ENCODE measurements around the gene GALNT5.

The GALNT5 gene

DNA sequence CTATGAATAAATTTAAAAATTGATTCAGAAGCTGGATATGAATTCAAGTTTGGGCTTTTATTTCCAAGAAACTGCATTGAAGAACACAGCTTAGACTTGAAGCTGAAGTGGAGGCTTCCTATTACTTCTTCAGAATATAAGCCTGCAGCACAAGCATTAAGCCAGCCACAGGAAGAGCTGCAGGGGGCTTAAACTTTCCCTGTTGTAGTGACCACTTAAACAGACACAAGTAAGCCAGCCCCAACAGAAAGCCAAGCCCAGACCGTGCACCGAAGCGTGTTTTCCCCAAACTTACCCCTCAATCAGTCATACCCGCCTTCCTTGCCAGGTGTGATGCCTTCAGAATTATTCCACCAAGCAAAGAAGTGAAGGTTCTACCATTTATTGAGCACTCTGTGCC, 39.5 kb downstream of the GALNT5 start:
- FAIRE-seq: no peak
- TF ChIP-seq TAF1 (IDR thresholded peaks at IDR 0.05; ENCODE audit: borderline replicate concordance, low read depth, low read length): no peak
- no peak for TF ChIP-seq POLR2AphosphoS5 (IDR thresholded peaks at IDR 0.05; ENCODE audit: low read depth, low read length)
- TF ChIP-seq POLR2A (IDR thresholded peaks at IDR 0.05; ENCODE audit: low read depth, low read length): no peak

DNA sequence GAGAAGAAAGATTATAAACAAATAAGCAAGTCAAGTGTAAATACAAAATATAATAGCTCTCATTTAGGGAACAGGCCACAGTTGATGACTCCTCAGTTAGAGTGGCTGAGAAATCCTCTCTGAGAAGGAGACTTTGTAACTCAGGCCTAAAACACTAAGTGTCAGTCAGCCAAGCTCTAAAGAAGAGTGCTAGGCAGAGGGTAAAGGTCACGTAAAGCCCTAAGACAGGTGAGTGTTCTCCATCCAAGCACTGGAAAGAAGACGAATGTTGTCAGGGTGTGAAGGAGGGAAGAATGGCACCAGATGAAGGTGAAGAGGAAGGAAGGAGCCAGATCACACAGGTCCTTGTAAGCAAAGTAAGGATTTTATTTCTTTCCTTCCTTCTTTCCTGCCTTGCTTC, 43.8 kb downstream of the GALNT5 start:
- TF ChIP-seq TAF1 (IDR thresholded peaks at IDR 0.05; ENCODE audit: borderline replicate concordance, low read depth, low read length) (no peak), POLR2AphosphoS5 (IDR thresholded peaks at IDR 0.05; ENCODE audit: low read depth, low read length) (no peak), POLR2A (IDR thresholded peaks at IDR 0.05; ENCODE audit: low read depth, low read length) (no peak)
- FAIRE-seq (no peak), DNase-seq (ENCODE audit: insufficient read length) (no peak)

More for the DNA sequence above, 39.5 kb downstream of the GALNT5 start:
- DNase-seq (ENCODE audit: insufficient read length): no peak

- no peak for TF ChIP-seq POLR2AphosphoS5 (IDR thresholded peaks at IDR 0.05; ENCODE audit: low read depth, low read length)
- TF ChIP-seq POLR2A (IDR thresholded peaks at IDR 0.05; ENCODE audit: low read depth, low read length): no peak
- peak; percentile 76 for FAIRE-seq
- peak; percentile 3 for DNase-seq (ENCODE audit: insufficient read length)
Measured at GRCh38 chr2:157302492-157303099, 45.1 kb downstream of the GALNT5 start.

DNA sequence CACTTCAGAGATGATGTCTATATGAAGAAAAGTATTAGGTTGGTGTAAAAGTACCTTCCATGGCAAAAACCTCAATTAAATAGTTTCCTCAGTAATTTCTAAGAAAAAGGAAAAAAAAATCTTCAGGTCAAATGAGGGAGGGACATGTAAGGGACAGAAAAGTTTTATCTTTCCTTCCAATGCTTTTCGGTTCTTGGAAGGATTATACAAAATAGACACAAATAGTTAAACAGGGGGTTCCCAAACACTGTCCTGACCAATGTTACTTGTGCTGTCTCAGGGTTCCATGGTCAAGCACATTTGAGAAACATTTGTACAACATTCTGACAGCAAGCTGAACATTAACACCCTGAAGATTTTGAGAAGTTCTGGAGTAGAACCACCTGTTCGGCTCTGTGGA, 46.1 kb downstream of the GALNT5 start:
- TF ChIP-seq TAF1 (IDR thresholded peaks at IDR 0.05; ENCODE audit: borderline replicate concordance, low read depth, low read length) (no peak), POLR2AphosphoS5 (IDR thresholded peaks at IDR 0.05; ENCODE audit: low read depth, low read length) (no peak), POLR2A (IDR thresholded peaks at IDR 0.05; ENCODE audit: low read depth, low read length) (no peak)
- no peak for FAIRE-seq
- DNase-seq (ENCODE audit: insufficient read length): no peak

- FAIRE-seq: no peak
- no peak for TF ChIP-seq POLR2A (IDR thresholded peaks at IDR 0.05; ENCODE audit: low read depth, low read length)
- no peak for TF ChIP-seq POLR2AphosphoS5 (IDR thresholded peaks at IDR 0.05; ENCODE audit: low read depth, low read length)
- no peak for TF ChIP-seq TAF1 (IDR thresholded peaks at IDR 0.05; ENCODE audit: borderline replicate concordance, low read depth, low read length)
- no peak for DNase-seq (ENCODE audit: insufficient read length)
Measured at GRCh38 chr2:157304811-157305722, 47.6 kb downstream of the GALNT5 start.

DNA sequence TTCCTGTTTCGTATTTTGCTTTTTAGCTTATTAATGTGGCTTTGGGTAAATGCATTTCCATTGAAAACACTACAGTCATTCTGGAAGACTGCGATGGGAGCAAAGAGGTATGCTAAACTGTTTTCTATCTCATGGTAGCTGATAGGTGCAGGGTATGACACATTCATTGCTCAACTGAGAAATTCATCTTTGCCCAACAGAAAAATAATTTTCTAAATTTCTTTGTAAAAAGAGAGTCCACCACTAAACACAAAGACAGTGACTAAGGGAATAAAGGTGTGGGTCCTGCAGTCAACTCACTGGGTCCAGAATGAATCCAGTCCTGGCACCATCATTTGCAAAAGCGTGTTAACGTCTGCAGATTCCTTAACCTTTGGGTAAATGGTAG, 48.2 kb downstream of the GALNT5 start:
- no peak for TF ChIP-seq POLR2A (IDR thresholded peaks at IDR 0.05; ENCODE audit: low read depth, low read length)
- no peak for TF ChIP-seq TAF1 (IDR thresholded peaks at IDR 0.05; ENCODE audit: borderline replicate concordance, low read depth, low read length)
- TF ChIP-seq POLR2AphosphoS5 (IDR thresholded peaks at IDR 0.05; ENCODE audit: low read depth, low read length): no peak
- DNase-seq (ENCODE audit: insufficient read length) (no peak), FAIRE-seq (no peak)

- TF ChIP-seq POLR2AphosphoS5 (IDR thresholded peaks at IDR 0.05; ENCODE audit: low read depth, low read length) (no peak), POLR2A (IDR thresholded peaks at IDR 0.05; ENCODE audit: low read depth, low read length) (no peak), TAF1 (IDR thresholded peaks at IDR 0.05; ENCODE audit: borderline replicate concordance, low read depth, low read length) (no peak)
- DNase-seq (ENCODE audit: insufficient read length) (no peak), FAIRE-seq (no peak)
Measured at GRCh38 chr2:157307021-157307420, 49.5 kb downstream of the GALNT5 start.

GRCh38 chr2:157309878-157310277, 52.4 kb downstream of the GALNT5 start:
- DNase-seq (ENCODE audit: insufficient read length) (no peak), FAIRE-seq (no peak)
- TF ChIP-seq POLR2AphosphoS5 (IDR thresholded peaks at IDR 0.05; ENCODE audit: low read depth, low read length): no peak

- FAIRE-seq: no peak
- TF ChIP-seq POLR2AphosphoS5 (IDR thresholded peaks at IDR 0.05; ENCODE audit: low read depth, low read length): no peak
- no peak for TF ChIP-seq POLR2A (IDR thresholded peaks at IDR 0.05; ENCODE audit: low read depth, low read length)
- no peak for TF ChIP-seq TAF1 (IDR thresholded peaks at IDR 0.05; ENCODE audit: borderline replicate concordance, low read depth, low read length)
- DNase-seq (ENCODE audit: insufficient read length): no peak
Measured at GRCh38 chr2:157311706-157312105, 54.2 kb downstream of the GALNT5 start.

- TF ChIP-seq TAF1 (IDR thresholded peaks at IDR 0.05; ENCODE audit: borderline replicate concordance, low read depth, low read length) (no peak), POLR2AphosphoS5 (IDR thresholded peaks at IDR 0.05; ENCODE audit: low read depth, low read length) (no peak), POLR2A (IDR thresholded peaks at IDR 0.05; ENCODE audit: low read depth, low read length) (no peak)
Measured at GRCh38 chr2:157312866-157313486, 55.5 kb downstream of the GALNT5 start.

GRCh38 chr2:157315901-157316300, 58.4 kb downstream of the GALNT5 start:
- DNase-seq (ENCODE audit: insufficient read length) (no peak), FAIRE-seq (no peak)
- TF ChIP-seq TAF1 (IDR thresholded peaks at IDR 0.05; ENCODE audit: borderline replicate concordance, low read depth, low read length) (no peak), POLR2AphosphoS5 (IDR thresholded peaks at IDR 0.05; ENCODE audit: low read depth, low read length) (no peak), POLR2A (IDR thresholded peaks at IDR 0.05; ENCODE audit: low read depth, low read length) (no peak)

More at GRCh38 chr2:157312866-157313486, 55.5 kb downstream of the GALNT5 start:
- no peak for DNase-seq (ENCODE audit: insufficient read length)
- no peak for FAIRE-seq

DNA sequence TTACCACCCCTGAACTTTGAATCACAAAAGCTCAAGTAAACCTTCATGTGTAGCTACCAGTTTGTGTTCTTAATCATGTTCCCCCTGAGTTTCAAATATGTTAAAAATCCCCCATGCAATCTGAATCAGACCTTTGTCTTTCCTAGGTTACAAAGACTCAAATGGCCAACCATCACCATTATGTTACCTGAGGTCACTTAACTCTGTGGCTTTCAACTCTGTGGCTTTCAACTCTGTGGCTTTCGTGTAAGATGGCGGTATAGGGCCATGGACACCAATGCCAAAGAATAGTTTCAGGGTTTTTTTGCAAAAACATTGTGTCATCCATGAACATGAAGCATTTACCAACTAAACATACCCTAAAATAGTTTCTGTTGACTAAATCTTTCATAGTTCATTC, 61.4 kb downstream of the GALNT5 start:
- no peak for DNase-seq (ENCODE audit: insufficient read length)
- TF ChIP-seq POLR2A (IDR thresholded peaks at IDR 0.05; ENCODE audit: low read depth, low read length) (no peak), POLR2AphosphoS5 (IDR thresholded peaks at IDR 0.05; ENCODE audit: low read depth, low read length) (no peak), TAF1 (IDR thresholded peaks at IDR 0.05; ENCODE audit: borderline replicate concordance, low read depth, low read length) (no peak)
- no peak for FAIRE-seq
